Erythroblast (primary cell): Measurements from ENCODE around the gene SLC5A9.

Experiments used
- GATA1 ChIP-seq: IDR thresholded peaks from 2 replicates; pipeline ENCODE4 v1.6.1; 2011; ENCODE audit warnings: low read depth, mild to moderate bottlenecking, control low read depth, low read length, moderate library complexity
- POLR2A ChIP-seq: IDR thresholded peaks from 2 replicates; pipeline ENCODE4 v1.6.1; 2011; ENCODE audit warnings: mild to moderate bottlenecking, low read length

DNA sequence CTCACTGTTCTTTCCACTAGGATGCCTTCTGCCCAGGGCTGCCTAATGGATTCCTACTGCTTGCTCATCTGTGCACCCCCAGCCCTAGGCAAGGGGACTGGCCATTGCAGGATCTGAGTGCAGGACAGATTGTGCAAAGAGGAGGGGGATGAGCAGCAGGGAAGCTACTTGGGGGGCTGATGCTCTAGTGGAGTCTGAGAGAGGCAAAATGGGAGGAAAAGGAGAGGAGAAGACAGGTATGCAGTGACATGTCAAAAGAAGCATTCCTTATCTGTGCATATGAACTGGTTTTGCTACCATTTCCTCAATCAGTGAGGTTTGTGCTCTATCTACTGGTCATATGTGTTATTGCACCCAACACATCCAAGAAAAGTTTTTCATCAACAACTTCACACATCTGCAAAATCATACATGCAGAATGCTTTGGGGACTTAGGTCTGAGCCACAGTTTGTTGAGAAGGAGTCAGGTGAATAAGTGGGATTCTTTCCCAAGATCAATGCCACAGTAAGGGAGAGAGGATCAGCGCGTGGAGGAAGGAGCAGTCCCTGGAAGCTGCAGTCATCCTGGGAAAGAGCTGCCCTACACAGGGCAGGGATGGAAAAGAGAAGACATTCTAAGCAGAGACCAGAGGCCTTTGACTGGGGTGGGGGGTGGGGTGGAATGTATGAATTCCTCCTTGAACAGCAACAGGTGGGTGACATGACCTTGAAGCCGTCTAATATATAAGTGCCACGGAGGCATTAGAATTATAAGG, 14.4 kb downstream of the SLC5A9 start:
- no peak for TF ChIP-seq POLR2A
- TF ChIP-seq GATA1 = no peak
